H1 (cell line): ENCODE measurements around the gene LIMS1. TPM values are rescaled to one million over a fixed set of nuclear protein-coding genes. Genes with fewer than 3 reads are reported as not detected.

Source experiments
- KDM4A ChIP-seq: IDR thresholded peaks from one replicate; pipeline ENCODE4 v1.7.1; 2012; ENCODE audit warnings: low read depth, mild to moderate bottlenecking, moderate library complexity, low read length, inconsistent platforms; ENCODE audit not compliant: severe bottlenecking
- KDM5A ChIP-seq: fragments of 200-600 bp; IDR thresholded peaks from 2 replicates; pipeline ENCODE4 v1.7.1; 2012; ENCODE audit warnings: mild to moderate bottlenecking, low read length, inconsistent platforms, mixed read lengths
- SIN3A ChIP-seq, 2 experiments: IDR thresholded peaks in 1 of 2; conservative IDR thresholded peaks in 1 of 2; 2 replicates each; pipeline ENCODE4 v1.6.1; 2011 to 2012; ENCODE audit warnings: low read length in 2 of 2, improper control_type of control experiment in 1 of 2, low read depth in 1 of 2, mild to moderate bottlenecking in 1 of 2
- USF2 ChIP-seq: IDR thresholded peaks from 2 replicates; pipeline ENCODE4 v1.6.1; 2011; ENCODE audit warnings: low read length, improper control_type of control experiment
- polyA plus RNA-seq, 7 experiments: library from polyadenylated mRNA; depleted of rRNA in 3 of 7; stranded (reverse) in 5 of 7; unstranded in 2 of 7; fragments of >200 nt in 5 of 7; fragments of 200-250 nt in 2 of 7; gene quantifications; 1 replicate in 5 of 7; 2 replicates in 1 of 7; 4 replicates in 1 of 7; pipeline versions ENCODE4 v1.2.1 to v1.2.3, GENCODE V29; 2011 to 2013; ENCODE audit warnings: missing spikeins in 2 of 7, mixed read lengths in 2 of 7
- total RNA-seq: library from RNA; stranded (reverse); fragmentation: NEBNext Ultra II Directional; extraction: Animal tissue kit (Norgen Biotek cat#: 25700); gene quantifications from 2 replicates; pipeline ENCODE4 v1.2.1, GENCODE V29; 2021

Gene LIMS1
- total and polyA plus RNA-seq, 2 of the 8 experiments (the other 6 are each of a cell fraction or from before 2014, with no cell fraction given) = 24.1 to 36.7 TPM

- TF ChIP-seq USF2 = no peak
- no peak for TF ChIP-seq SIN3A (conservative IDR thresholded peaks at IDR 0.05 in 1 of 2, IDR thresholded peaks at IDR 0.05 in 1 of 2; ENCODE audit: low read depth in 1 of 2, low read length in 2 of 2)
- TF ChIP-seq KDM5A = no peak
- no peak for TF ChIP-seq KDM4A
Observed at GRCh38 chr2:108536133-108536780, 2.0 kb downstream of the LIMS1 start (continued).
